WTC11 (cell line): ENCODE results near the gene AP5Z1. TPM values are rescaled to one million over a fixed set of nuclear protein-coding genes. Genes with fewer than 3 reads are reported as not detected.

Experiments
- ATAC-seq: fragments of 200-7000 bp; cut with Tn5 transposase; 2 replicates; pipeline ENCODE4 v1.10.0; 2021; ENCODE audit warnings: mild to moderate bottlenecking, moderate library complexity
- CTCF ChIA-PET: fragments of 300-600 bp; sonication (Branson Sonifier 250); formaldehyde crosslinking; loops from one replicate; lab custom pipeline; 2021; ENCODE audit warnings: antibody characterized with exemption; lab: Charles Lee
- POLR2A ChIA-PET: fragments of 350-600 bp; sonication (Branson Sonifier 250); formaldehyde crosslinking; loops from one replicate; lab custom pipeline; 2021; ENCODE audit warnings: antibody characterized with exemption; lab: Charles Lee
- DNase-seq: peaks from one replicate; pipeline ENCODE4 v3.0.0; 2021; ENCODE audit warnings: low spot score
- H3K27ac Mint-ChIP-seq: 2 replicates; pipeline ENCODE4 v1.8.0; 2021; ENCODE audit warnings: mixed read lengths
- H3K27me3 Mint-ChIP-seq: 2 replicates; pipeline ENCODE4 v1.8.0; 2021; ENCODE audit warnings: low read depth, mild to moderate bottlenecking, moderate library complexity, mixed read lengths
- H3K36me3 Mint-ChIP-seq: 2 replicates; pipeline ENCODE4 v1.8.0; 2021; ENCODE audit warnings: mixed read lengths
- H3K4me1 Mint-ChIP-seq: 2 replicates; pipeline ENCODE4 v1.8.0; 2022; ENCODE audit warnings: mixed read lengths
- H3K4me3 Mint-ChIP-seq: 2 replicates; pipeline ENCODE4 v1.8.0; 2021; ENCODE audit warnings: mild to moderate bottlenecking, moderate library complexity, mixed read lengths
- H3K9me3 Mint-ChIP-seq: 2 replicates; pipeline ENCODE4 v1.8.0; 2021; ENCODE audit warnings: mixed read lengths
- ATF1 ChIP-seq: sonication (generic); formaldehyde crosslinking; IDR thresholded peaks from 2 replicates; pipeline ENCODE4 v1.8.1; 2023; ENCODE audit warnings: mild to moderate bottlenecking, moderate library complexity, missing genetic modification reagents
- CREB1 ChIP-seq: sonication (generic); formaldehyde crosslinking; IDR thresholded peaks from 2 replicates; pipeline ENCODE4 v1.8.0; 2023; ENCODE audit warnings: mild to moderate bottlenecking, missing genetic modification reagents
- GRHL2 ChIP-seq: fragments of 250-450 bp; sonication (Bioruptor Pico); IDR thresholded peaks from 2 replicates; pipeline ENCODE4 v1.8.0; 2022; ENCODE audit warnings: mild to moderate bottlenecking, moderate library complexity; ENCODE audit not compliant: insufficient replicate concordance, severe bottlenecking
- IRF2 ChIP-seq: sonication (generic); formaldehyde crosslinking; IDR thresholded peaks from 2 replicates; pipeline ENCODE4 v1.8.0; 2022; ENCODE audit warnings: low read depth, missing genetic modification reagents, borderline replicate concordance
- MLX ChIP-seq: sonication (generic); formaldehyde crosslinking; IDR thresholded peaks from 2 replicates; pipeline ENCODE4 v1.8.1; 2023; ENCODE audit warnings: mild to moderate bottlenecking, missing genetic modification reagents, moderate library complexity
- MYBL2 ChIP-seq: sonication (generic); formaldehyde crosslinking; IDR thresholded peaks from 2 replicates; pipeline ENCODE4 v1.8.1; 2023; ENCODE audit warnings: mild to moderate bottlenecking, moderate library complexity, missing genetic modification reagents
- NFE2L1 ChIP-seq: sonication (generic); formaldehyde crosslinking; IDR thresholded peaks from 2 replicates; pipeline ENCODE4 v1.8.1; 2023; ENCODE audit warnings: missing genetic modification reagents
- NFYB ChIP-seq: sonication (generic); formaldehyde crosslinking; conservative IDR thresholded peaks from 2 replicates; pipeline ENCODE4 v1.8.0; 2022; ENCODE audit warnings: low read depth, missing genetic modification reagents
- NR2C2 ChIP-seq: sonication (generic); formaldehyde crosslinking; IDR thresholded peaks from 2 replicates; pipeline ENCODE4 v1.8.0; 2022; ENCODE audit warnings: mild to moderate bottlenecking, missing genetic modification reagents
- NR3C1 ChIP-seq: sonication (generic); formaldehyde crosslinking; conservative IDR thresholded peaks from 2 replicates; pipeline ENCODE4 v1.8.1; 2023; ENCODE audit warnings: low read depth, mild to moderate bottlenecking, missing genetic modification reagents
- OVOL2 ChIP-seq: fragments of 250-450 bp; sonication (Bioruptor Pico); IDR thresholded peaks from 2 replicates; pipeline ENCODE4 v1.9.0; 2021; ENCODE audit warnings: mild to moderate bottlenecking, borderline replicate concordance
- RORB ChIP-seq: fragments of 250-450 bp; sonication (Bioruptor Pico); IDR thresholded peaks from 2 replicates; pipeline ENCODE4 v1.9.0; 2021; ENCODE audit warnings: mild to moderate bottlenecking
- SMAD4 ChIP-seq: sonication (generic); formaldehyde crosslinking; IDR thresholded peaks from 2 replicates; pipeline ENCODE4 v1.8.0; 2022; ENCODE audit warnings: mild to moderate bottlenecking, missing genetic modification reagents
- SP1 ChIP-seq: sonication (generic); formaldehyde crosslinking; conservative IDR thresholded peaks from 2 replicates; pipeline ENCODE4 v1.8.1; 2022; ENCODE audit warnings: missing genetic modification reagents
- TEAD1 ChIP-seq: sonication (generic); formaldehyde crosslinking; IDR thresholded peaks from 2 replicates; pipeline ENCODE4 v1.8.0; 2022; ENCODE audit warnings: mild to moderate bottlenecking, missing genetic modification reagents
- TP53 ChIP-seq: sonication (generic); formaldehyde crosslinking; IDR thresholded peaks from 2 replicates; pipeline ENCODE4 v1.8.1; 2023; ENCODE audit warnings: mild to moderate bottlenecking, missing genetic modification reagents
- ZBTB43 ChIP-seq: sonication (generic); formaldehyde crosslinking; IDR thresholded peaks from 2 replicates; pipeline ENCODE4 v1.8.1; 2023; ENCODE audit warnings: mild to moderate bottlenecking, missing genetic modification reagents
- ZNF219 ChIP-seq: sonication (generic); formaldehyde crosslinking; IDR thresholded peaks from 2 replicates; pipeline ENCODE4 v1.8.0; 2023; ENCODE audit warnings: missing genetic modification reagents, mild to moderate bottlenecking, borderline replicate concordance
- ZNF232 ChIP-seq: sonication (generic); formaldehyde crosslinking; IDR thresholded peaks from 2 replicates; pipeline ENCODE4 v1.8.0; 2022; ENCODE audit warnings: mild to moderate bottlenecking, missing genetic modification reagents
- ZNF263 ChIP-seq: sonication (generic); formaldehyde crosslinking; IDR thresholded peaks from 2 replicates; pipeline ENCODE4 v1.8.1; 2022; ENCODE audit warnings: low read depth, mild to moderate bottlenecking, moderate library complexity, missing genetic modification reagents
- ZNF317 ChIP-seq: sonication (generic); formaldehyde crosslinking; IDR thresholded peaks from 2 replicates; pipeline ENCODE4 v1.8.1; 2023; ENCODE audit warnings: low read depth, mild to moderate bottlenecking, moderate library complexity, missing genetic modification reagents, borderline replicate concordance
- ZNF396 ChIP-seq: fragments of 250-450 bp; sonication (Bioruptor Pico); IDR thresholded peaks from 2 replicates; pipeline ENCODE4 v1.8.0; 2021; ENCODE audit warnings: mild to moderate bottlenecking, moderate library complexity, borderline replicate concordance
- total RNA-seq: library from RNA; stranded (reverse); gene quantifications from 3 replicates; pipeline ENCODE4 v1.2.3, GENCODE V29; 2021
- TF ChIP-seq, protein P1 (sequence below): sonication (generic); formaldehyde crosslinking; IDR thresholded peaks from 2 replicates; pipeline ENCODE4 v1.8.1; 2022; ENCODE audit warnings: missing genetic modification reagents, borderline replicate concordance
- TF ChIP-seq, protein P2 (sequence below): sonication (generic); formaldehyde crosslinking; IDR thresholded peaks from 2 replicates; pipeline ENCODE4 v1.8.0; 2022; ENCODE audit warnings: mild to moderate bottlenecking, missing genetic modification reagents

AP5Z1 gene
- total RNA-seq, 1 experiment from 2014 or later, result 29.4 TPM

DNA sequence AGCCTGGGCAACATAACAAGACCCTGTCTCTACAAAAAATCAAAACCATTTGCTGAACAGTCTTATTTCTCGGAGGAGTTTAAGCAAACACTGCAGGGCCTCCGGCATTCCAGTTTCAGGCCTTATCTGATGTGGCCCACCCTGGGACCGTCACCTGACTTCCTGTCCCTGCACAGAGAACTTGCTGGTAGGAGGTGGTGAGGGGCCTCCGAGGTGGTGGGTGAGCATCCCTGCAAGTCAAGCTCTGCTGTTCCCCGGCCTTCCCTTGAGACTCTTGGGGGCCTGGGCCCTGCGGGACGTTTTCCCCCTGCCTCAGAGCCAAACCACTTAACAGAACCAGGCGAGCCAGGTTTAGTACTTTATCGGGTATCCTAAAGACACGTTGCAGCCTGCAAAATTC lies 44.5 kb upstream of the AP5Z1 start:
- ATAC-seq (no peak), DNase-seq (no peak)
- ChIA-PET CTCF (no interaction called here), POLR2A (no interaction called here)
- no peaks in the 10 kb centered on the region for H3K27me3 Mint-ChIP-seq
- H3K36me3 Mint-ChIP-seq, result no peaks in the 10 kb centered on the region
- no peaks in the 10 kb centered on the region for H3K9me3 Mint-ChIP-seq
- H3K27ac Mint-ChIP-seq, result no peak overlapping the region
- TF ChIP-seq, protein P1, sequence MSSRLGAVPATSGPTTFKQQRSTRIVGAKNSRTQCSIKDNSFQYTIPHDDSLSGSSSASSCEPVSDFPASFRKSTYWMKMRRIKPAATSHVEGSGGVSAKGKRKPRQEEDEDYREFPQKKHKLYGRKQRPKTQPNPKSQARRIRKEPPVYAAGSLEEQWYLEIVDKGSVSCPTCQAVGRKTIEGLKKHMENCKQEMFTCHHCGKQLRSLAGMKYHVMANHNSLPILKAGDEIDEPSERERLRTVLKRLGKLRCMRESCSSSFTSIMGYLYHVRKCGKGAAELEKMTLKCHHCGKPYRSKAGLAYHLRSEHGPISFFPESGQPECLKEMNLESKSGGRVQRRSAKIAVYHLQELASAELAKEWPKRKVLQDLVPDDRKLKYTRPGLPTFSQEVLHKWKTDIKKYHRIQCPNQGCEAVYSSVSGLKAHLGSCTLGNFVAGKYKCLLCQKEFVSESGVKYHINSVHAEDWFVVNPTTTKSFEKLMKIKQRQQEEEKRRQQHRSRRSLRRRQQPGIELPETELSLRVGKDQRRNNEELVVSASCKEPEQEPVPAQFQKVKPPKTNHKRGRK (CRISPR knock-in tag), result no peak
- no peak for TF ChIP-seq CREB1 (CRISPR knock-in tag)
- no peak for TF ChIP-seq MYBL2
- TF ChIP-seq RORB (CRISPR knock-in tag), result no peak
- no peak for TF ChIP-seq SMAD4 (CRISPR knock-in tag)
- no peak for TF ChIP-seq ZNF232 (CRISPR knock-in tag)
- TF ChIP-seq NFE2L1 (CRISPR knock-in tag), result no peak
- TF ChIP-seq GRHL2 (CRISPR knock-in tag), result no peak
- TF ChIP-seq SP1, result no peak
- TF ChIP-seq, protein P2, sequence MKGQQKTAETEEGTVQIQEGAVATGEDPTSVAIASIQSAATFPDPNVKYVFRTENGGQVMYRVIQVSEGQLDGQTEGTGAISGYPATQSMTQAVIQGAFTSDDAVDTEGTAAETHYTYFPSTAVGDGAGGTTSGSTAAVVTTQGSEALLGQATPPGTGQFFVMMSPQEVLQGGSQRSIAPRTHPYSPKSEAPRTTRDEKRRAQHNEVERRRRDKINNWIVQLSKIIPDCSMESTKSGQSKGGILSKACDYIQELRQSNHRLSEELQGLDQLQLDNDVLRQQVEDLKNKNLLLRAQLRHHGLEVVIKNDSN (CRISPR knock-in tag), result no peak
- TF ChIP-seq ZNF263 (CRISPR knock-in tag), result no peak
- no peak for TF ChIP-seq ZNF396 (CRISPR knock-in tag)
- TF ChIP-seq ZNF317 (CRISPR knock-in tag), result no peak
- no peak for TF ChIP-seq MLX (CRISPR knock-in tag)
- no peak for TF ChIP-seq ZBTB43
- H3K4me1 Mint-ChIP-seq, result no peaks in the 10 kb centered on the region
- H3K4me3 Mint-ChIP-seq, result no peak overlapping the region

DNA sequence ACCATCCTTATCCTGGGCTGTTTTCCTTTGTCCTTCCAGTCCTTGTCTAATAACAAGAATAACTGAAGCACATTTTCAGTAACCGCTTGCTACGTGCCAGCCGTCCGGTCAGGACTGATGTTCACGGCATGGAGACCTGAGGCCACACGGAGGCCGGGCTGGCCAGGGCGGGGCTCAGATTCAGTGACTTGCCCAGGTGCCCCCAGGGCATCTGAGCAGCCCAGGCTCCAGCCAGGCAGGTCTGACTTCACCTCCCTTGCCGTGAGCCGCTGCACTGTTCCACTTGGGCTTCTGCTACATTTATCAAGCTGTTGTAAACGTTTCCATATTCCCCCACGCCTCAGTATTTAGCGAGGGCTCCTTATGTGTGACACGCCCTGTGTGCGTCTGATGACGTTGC lies 43.6 kb upstream of the AP5Z1 start:
- TF ChIP-seq TEAD1 (CRISPR knock-in tag) (no peak), NR2C2 (CRISPR knock-in tag) (no peak), NR3C1 (CRISPR knock-in tag) (no peak), TP53 (no peak)
- POLR2A ChIA-PET, result no interaction called here
- CTCF ChIA-PET, result no interaction called here
- no peak for ATAC-seq
- no peaks in the 10 kb centered on the region for H3K4me1 Mint-ChIP-seq
- H3K27me3 Mint-ChIP-seq, result no peaks in the 10 kb centered on the region
- no peak for DNase-seq
- no peak overlapping the region for H3K4me3 Mint-ChIP-seq
- no peak overlapping the region for H3K27ac Mint-ChIP-seq
- H3K36me3 Mint-ChIP-seq, result no peaks in the 10 kb centered on the region
- H3K9me3 Mint-ChIP-seq, result no peaks in the 10 kb centered on the region

DNA sequence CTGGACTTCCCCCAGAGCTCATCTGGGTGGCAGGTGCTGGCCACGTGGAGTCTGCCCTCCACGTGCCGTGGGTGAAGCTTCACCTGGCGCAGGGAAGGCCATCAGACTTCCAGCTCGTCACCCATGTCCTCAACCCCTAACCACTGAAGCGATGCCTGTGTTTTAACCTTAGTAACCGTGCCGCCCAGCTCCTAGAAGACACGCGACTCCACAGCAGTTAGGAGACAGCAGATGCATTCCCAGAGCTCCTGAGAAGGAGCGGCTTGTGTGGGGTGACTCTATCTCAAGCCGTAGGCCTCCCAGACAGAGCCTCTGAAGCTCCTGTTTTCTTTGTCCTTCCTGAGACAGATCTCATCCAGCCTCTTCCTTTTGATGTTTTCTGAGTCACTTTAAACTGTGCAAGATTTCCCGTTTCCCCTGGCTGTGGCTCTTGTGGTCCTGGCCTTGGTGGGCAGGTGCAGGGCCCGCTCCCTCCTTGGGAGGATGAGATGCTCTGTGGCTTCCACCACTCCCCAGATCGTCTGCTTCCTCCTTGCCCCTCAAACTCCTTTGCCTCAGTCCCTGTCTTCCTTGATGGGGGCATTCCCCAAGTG lies 41.4 kb upstream of the AP5Z1 start:
- TF ChIP-seq IRF2 (no peak), NFYB (CRISPR knock-in tag) (no peak), SMAD4 (CRISPR knock-in tag) (no peak), ATF1 (no peak), OVOL2 (no peak), TP53 (no peak), RORB (CRISPR knock-in tag) (no peak), ZNF219 (CRISPR knock-in tag) (no peak)
- TF ChIP-seq, protein P1 (CRISPR knock-in tag), result no peak
- no peak overlapping the region for H3K4me3 Mint-ChIP-seq
- POLR2A ChIA-PET, result no interaction called here
- H3K9me3 Mint-ChIP-seq, result no peaks in the 10 kb centered on the region
- H3K27me3 Mint-ChIP-seq, result no peaks in the 10 kb centered on the region
- H3K36me3 Mint-ChIP-seq, result no peaks in the 10 kb centered on the region
- no peak overlapping the region for H3K27ac Mint-ChIP-seq
- H3K4me1 Mint-ChIP-seq, result peaks cover 9% of the 10 kb centered on the region
- CTCF ChIA-PET, result no interaction called here
- no peak for ATAC-seq
- no peak for DNase-seq
